Measurements from ENCODE around the gene LARGE2.

LARGE2 gene

DNA sequence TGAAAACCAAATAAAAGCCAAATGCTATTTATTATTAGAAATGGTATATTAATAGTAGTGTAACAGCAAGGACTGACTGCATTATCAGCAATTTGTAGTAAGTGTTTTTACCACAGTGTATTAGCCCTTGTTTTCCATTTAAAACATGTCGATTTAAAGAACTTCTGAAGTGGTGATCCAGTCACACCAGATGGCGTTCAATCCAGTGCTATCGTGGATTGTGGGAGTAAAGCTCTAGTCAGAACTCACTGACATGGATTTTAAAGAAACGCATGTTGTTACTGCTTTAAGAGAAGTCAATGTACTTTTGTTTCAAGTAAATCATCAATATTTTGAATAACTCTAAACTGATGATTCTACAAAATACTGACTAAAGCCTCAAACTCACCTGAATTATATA is 51.1 kb downstream of the LARGE2 start:
- no peak for DNase-seq (ENCODE audit: extremely low read depth, low read depth)
- TF ChIP-seq CTCF (IDR thresholded peaks at IDR 0.05; ENCODE audit: low read depth, low read length), result no peak

GRCh38 chr11:45974806-45975205 is 52.4 kb downstream of the LARGE2 start:
- DNase-seq (ENCODE audit: extremely low read depth, low read depth), result peak; percentile 58

More at GRCh38 chr11:45974806-45975205, 52.4 kb downstream of the LARGE2 start:
- no peak for TF ChIP-seq CTCF (IDR thresholded peaks at IDR 0.05; ENCODE audit: low read depth, low read length)
